ENCODE data around the gene CBARP. TPM values are rescaled to one million over a fixed set of nuclear protein-coding genes. Genes with fewer than 3 reads are reported as not detected.

CBARP gene
- total RNA-seq, 1 experiment from 2014 or later, result 23.8 TPM

GRCh38 chr19:1248786-1249297 lies 11.0 kb upstream of the CBARP start:
- Histone ChIP-seq H3K9me2 (ENCODE audit: insufficient read depth) (no peaks in the 10 kb centered on the region), H3K79me2 (ENCODE audit: insufficient read depth, low read length) (peaks cover 58% of the 10 kb centered on the region), H3K27ac (ENCODE audit: low read depth, low read length) (peak overlapping the region; percentile 100), H4K20me1 (ENCODE audit: insufficient read depth) (peaks cover 14% of the 10 kb centered on the region; the same call in 1 of the 2 replicates), H3K36me3 (ENCODE audit: control insufficient read depth in 1 of 2, insufficient read depth in 2 of 2, low read length in 2 of 2) (peaks cover 8 to 24% of the 10 kb centered on the region in 2 experiments), H3K4me1 (ENCODE audit: control insufficient read depth in 1 of 2, insufficient read depth in 2 of 2, low read length in 2 of 2) (peaks cover 47 to 74% of the 10 kb centered on the region in 2 experiments), H3K4me3 (replicated peaks in 1 of 2; ENCODE audit: low read depth in 1 of 2, low read length in 2 of 2) (peak overlapping the region; percentile 63 to 71), H3K9ac (ENCODE audit: low read length) (peak overlapping the region; percentile 99), H3K4me2 (ENCODE audit: low read length) (peak overlapping the region; percentile 98), H2AFZ (ENCODE audit: low read depth, low read length, poor library complexity, severe bottlenecking) (no peak overlapping the region), H3K27me3 (ENCODE audit: insufficient read depth, low read length) (no peaks in the 10 kb centered on the region), H3K9me3 (ENCODE audit: control insufficient read depth in 1 of 2, insufficient read depth in 1 of 2, low read depth in 1 of 2, low read length in 2 of 2) (no peaks in the 10 kb centered on the region)
- ATAC-seq (peak; percentile 31), DNase-seq (ENCODE audit: low read depth, low spot score) (no peak)
- intact Hi-C loops (cut with micrococcal nuclease), result loop anchor here (1.0 to 10.0 kb wide), 3 partner anchors 17 to 454 kb away; partner anchors contain the start of genes CNN2, PTBP1, RNU6-2 and TMEM259
- ChIA-PET POLR2A (interaction anchor here (0.7 to 1.0 kb wide), 2 partner anchors 17 to 18 kb away, joined by 3 read pairs; no protein-coding TSS in a partner anchor), CTCF (interaction anchor here (1.0 kb wide), 1 partner anchor 17 kb away, joined by 7 read pairs; no protein-coding TSS in a partner anchor), RAD21 (ENCODE audit: low non-redundant PET in 1 of 2, low total read pairs in 2 of 2, uncharacterized antibody in 2 of 2, unreplicated experiment in 2 of 2) (no interaction called here)
- TF ChIP-seq ZFX (IDR thresholded peaks at IDR 0.05), result 0 out of 2 replicates have a peak, but pooled peaks have one; percentile 15
- TF ChIP-seq CTCF (IDR thresholded peaks at IDR 0.05 in 2 of 3, conservative IDR thresholded peaks at IDR 0.05 in 1 of 3; ENCODE audit: borderline replicate concordance in 1 of 3, insufficient read depth in 1 of 3, low read depth in 2 of 3, low read length in 2 of 3), result peak in 2 of 3 experiments; percentile 69 to 75; a peak in 4 of 6 replicates
- peak; percentile 22 for TF ChIP-seq POLR2A (IDR thresholded peaks at IDR 0.05; ENCODE audit: borderline replicate concordance, extremely low read depth, insufficient read depth, insufficient read length)
- TF ChIP-seq POLR2AphosphoS5 (IDR thresholded peaks at IDR 0.05; ENCODE audit: low read depth, low read length), result peak; percentile 26; the same call in 1 of the 2 replicates
- no peak for TF ChIP-seq ATF3 (IDR thresholded peaks at IDR 0.05)
- peak; percentile 55 for TF ChIP-seq TCF7L2 (IDR thresholded peaks at IDR 0.05; ENCODE audit: borderline replicate concordance, extremely low read depth, insufficient read depth, insufficient read length)
- no TSS peak for BruUV-seq (replicated peaks)
